Eye (tissue), 1 donor: ENCODE results near the gene LRRC47.

Experiments
- DNase-seq: peaks from one replicate; pipeline ENCODE4 v3.0.0-alpha.2; 2015

The LRRC47 gene

DNA sequence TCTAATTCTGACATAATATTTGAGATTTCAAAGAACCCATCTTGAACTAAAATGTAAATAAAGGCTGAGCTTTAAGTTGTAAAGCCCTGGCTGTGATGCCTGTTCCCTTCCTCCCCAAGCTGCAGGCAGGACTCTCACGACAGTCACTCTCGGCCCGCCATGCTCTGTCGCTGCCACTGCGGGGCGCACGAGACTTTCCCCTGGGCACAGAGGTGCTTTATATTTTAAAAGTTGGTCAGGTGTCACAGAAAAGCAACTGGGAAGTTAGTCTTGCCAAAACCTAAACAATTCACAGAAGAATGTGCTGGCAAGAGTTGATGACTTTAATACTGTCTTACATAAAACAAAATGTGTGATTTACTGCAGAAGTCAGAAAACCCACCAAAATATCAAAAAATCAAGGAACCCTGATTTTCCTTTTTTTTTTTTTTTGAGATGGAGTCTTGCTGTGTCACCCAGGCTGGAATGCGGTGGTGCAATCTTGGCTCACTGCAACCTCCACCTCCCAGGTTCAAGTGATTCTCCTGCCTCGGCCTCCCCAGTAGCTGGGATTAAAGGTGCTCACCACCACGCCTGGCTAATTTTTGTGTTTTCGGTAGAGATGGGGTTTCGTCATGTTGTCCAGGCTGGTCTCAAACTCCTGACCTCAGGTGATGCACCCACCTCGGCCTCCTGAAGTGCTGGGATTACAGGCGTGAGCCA lies 10.7 kb downstream of the LRRC47 start:
- DNase-seq, result no peak

DNA sequence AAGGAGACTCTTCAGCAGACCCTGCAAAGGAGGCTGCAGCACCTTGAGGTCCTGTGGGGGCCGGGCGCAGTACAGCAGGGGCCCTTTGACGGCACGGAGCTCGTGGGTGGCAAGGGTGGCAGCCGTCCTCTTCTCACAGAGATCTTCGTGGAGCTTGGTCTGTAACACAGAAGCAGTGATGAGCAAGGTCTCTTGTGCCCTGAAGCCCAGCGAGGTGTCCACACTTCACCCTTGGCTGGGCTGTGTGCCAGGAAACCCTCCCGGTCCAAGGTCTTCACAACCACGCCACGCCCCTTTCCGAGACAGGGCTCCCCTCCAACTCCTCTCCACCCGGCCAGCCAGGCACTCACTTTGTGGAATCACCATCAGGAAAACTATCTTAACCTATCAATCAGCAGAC lies 11.3 kb downstream of the LRRC47 start:
- no peak for DNase-seq

DNA sequence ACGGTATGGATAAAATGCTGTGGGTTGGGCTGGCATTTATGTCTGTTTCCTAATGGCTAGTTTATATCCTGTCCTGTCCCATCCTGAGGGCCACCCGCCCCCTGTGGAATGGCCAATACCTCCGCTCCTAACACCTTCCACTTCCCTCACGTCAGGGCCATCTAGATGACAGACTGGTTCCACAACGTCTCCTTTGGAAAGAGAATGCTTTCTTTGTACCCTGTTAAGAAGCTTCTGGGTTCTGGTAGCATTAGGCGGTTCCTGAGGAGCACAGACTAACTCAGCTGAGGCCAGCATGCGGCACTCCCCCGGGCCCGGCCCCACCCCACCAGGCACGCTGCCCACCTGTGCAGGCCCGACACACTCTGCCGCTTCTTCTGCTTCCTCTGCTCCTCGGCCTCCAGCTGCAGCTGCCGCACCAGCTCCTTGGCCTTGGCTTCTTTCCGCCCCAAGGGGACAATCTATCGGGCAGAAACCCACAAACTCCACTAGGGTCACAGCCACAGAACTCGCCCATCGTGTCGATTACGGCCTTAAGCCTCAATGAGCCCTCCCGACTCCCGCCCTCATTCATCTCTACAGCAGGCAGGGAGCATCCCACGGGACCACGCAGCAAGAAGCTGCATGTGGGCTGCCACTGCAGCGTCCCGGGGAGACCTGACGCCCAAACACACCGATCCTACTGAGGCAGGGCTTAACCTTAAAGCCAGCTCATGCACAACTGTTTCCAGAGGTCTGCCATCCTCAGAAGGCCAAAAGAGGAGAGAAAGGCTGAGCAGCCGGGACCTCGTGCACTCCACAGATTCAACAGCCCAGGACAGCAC lies 12.4 kb downstream of the LRRC47 start:
- DNase-seq, result no peak

DNA sequence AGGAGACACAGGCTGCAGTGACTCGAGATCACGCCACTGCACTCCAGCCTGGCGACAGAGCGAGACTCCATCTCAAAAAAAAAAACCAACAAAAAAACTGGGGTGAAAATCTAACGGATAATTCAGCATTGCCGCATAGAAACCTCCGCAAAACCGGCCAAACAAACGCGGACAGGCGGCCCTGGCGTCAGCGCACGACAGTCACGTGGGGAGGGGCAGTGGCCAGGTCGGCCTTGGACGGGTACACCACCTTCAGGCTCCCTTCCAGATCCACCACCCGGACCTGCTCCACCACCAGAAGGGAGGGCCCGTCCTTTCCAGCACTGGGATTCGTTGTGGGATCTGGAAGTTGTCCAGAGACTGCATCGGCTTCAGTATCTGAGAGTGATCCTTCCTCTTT lies 15.4 kb downstream of the LRRC47 start:
- no peak for DNase-seq

DNA sequence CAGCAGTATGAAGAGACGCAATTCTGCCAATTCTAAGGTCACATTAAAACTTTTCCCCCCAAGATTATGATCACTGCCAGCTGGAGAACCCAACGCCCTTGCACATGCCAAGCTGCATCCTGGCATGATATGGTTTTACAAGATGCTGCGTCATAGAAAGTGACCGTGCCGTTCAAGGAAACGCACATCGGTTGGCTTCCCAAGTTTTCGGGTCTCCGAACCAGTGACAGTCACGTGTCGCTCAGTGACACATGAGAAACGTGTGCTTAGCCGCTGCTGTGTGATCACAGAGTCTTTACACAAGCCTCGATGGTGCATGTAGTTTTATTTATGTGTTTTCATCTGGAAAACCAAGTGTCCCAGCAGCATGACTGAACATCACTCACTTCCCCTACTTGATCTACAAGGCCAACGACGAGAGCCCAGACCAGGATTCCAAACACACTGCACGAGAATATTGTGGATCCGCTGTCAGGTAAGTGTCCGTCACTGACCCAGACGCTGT lies 16.3 kb downstream of the LRRC47 start:
- no peak for DNase-seq

DNA sequence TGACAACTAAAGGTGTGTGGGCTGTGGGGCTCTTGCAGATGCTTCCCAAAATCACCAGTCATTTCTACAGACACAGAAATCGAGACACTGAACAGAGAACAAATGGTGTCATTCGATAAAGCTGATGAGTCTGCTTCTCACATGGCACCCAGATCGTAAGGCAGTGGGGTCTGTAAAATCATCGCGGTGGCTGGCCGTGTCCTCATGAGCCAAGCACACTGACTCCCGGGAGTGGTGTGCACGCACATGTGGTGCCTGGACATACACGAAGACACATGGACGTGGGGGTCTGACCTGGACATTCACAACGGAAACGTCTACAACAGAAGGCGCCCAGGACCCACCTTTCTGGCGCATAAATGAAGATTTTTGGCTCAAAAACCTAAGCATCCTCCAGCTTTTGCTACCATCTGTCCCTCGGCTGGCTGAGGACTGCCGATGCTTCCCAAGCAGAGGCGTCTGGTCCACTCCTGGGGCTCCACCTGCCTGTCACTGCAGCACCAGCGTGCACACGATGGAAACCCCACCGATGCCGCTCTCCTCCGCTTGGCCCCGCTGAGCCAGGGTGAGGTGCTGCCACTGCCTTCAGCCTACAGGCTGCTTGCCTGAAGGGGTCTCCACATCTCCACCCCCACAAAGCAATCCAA lies 16.9 kb downstream of the LRRC47 start:
- no peak for DNase-seq

DNA sequence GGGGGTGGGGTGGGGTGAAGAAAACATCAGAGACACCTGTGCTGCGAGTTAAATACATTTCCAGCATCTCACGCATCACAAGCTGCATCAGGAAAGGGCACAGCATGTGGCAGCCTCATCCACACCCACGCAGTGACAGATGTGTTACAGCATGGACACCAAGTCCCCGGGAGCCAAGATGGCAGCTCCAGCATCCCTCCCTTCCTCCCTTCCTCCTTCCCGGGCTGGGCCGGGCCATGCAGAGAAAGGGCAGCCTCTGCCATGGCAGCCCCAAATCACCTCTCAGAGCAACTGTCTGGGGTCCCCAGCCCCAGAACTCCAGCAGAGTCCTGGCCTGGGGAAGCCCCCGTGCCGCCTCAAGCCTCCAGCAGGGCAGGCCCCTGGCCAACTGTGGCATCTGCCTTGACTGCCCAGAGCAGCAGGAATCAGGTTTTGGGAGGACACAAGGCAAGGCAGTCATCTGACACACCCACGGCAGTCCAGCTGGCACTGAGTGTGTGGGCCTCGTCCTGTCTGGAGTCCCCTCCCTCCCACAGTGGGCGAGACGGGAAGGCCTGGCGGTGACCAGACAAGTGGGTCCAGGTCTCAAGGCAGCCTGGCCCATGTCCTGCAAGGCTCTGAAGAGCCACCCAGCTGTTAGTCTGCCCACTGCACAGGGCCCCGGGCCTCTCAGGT lies 17.6 kb downstream of the LRRC47 start:
- no peak for DNase-seq

DNA sequence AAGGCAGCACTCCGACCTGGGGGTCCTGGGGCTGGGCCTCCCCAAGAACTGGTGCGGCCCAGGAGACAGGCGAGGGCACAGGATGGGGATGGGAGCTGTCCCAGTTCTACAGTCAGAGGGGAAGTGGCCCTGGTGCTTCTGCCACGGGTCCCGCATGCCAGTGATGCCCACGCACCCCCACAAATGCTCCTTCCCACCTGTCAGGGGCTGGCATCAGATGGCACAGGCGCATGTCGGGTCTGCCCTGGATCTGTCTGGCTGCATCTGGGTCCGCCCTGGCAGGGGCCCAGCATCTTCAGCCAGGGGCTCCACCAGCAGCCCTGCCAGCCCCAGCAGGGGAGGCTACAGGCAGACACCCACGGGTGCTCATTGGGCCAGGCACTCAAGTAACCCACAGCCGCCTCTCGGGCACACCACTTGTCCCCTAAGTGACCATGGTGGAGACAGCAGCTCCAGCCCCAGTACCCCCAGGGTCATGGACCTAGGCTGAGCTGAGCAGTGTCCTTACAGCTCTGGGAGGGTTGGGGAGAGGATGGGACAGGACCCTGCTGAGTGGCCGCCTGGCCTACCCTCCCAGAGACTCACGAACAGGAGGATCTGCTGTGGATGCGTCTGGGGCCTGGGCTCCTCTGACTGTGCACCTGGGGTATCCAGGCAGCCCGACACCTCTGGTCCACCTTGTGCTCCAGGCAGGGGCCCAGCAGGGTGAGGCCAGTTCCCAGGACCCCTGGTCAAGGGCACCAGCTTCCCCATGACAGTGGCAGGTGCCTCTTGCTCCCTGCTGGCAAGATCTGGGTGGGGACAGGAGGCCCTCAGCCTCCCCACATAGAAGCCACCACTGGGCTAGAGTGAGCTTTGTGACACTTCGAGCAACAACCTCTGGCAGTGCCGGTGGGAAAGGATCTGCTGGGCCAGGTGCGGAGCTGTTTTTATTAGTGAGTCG lies 18.4 kb downstream of the LRRC47 start:
- no peak for DNase-seq

DNA sequence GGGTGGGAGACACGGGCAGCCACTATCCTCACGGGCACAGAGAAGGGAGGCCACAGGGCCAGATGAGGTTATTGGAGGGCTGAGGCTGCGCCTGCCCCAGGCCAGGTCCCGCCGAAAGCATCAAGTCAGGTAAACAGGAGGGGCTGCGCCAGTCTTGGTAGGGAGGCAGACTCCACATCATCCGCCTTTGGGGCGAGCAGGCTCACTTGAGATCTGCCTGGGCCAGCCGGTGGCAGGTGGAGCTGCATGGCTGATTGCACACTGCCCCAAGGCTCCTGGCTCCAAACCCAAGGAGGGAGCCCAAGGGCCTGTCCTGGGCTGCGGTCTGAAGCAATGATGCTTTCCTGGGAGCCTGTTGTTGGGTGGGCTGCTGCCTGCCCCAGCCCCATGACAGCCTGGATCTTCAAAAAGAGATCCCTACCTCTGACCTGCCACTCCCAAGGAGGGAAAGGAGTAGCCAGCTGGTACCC lies 19.2 kb downstream of the LRRC47 start:
- DNase-seq, result no peak

DNA sequence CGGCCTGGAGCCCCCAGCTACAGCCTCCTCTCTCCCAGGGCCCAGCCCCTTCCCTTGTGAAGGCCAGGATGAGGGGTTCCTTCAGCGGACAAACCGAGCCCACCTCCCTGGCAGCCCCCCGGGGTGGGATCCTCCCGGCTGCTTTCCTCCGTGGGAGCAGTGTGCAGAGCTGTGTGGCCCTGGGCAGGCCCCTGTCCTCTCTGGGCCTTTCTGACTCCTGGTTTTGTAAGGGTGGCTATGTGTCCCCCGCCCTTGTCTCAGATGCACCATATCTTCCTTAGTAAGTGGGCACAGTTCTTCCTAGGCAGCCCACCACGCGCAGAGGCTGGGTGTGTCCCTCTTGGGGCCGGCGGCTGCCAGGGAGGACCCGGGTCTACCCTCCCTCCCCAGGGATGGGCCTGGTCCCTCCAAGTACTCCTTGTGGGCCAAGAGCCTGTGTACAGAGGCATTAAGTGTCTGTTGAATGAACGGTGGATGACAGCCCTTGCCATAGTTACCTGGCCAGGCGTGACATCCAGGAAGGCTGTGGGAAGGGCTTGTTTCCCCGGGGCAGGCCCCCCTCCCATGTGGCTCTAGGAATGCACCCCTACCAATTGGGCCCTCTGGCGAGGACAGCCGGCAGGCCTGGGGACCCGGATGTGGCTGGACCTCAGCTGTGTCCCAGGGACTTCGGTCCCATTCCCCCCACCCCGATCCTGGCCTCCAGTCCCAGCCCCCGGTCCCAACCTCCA lies 19.9 kb downstream of the LRRC47 start:
- no peak for DNase-seq

DNA sequence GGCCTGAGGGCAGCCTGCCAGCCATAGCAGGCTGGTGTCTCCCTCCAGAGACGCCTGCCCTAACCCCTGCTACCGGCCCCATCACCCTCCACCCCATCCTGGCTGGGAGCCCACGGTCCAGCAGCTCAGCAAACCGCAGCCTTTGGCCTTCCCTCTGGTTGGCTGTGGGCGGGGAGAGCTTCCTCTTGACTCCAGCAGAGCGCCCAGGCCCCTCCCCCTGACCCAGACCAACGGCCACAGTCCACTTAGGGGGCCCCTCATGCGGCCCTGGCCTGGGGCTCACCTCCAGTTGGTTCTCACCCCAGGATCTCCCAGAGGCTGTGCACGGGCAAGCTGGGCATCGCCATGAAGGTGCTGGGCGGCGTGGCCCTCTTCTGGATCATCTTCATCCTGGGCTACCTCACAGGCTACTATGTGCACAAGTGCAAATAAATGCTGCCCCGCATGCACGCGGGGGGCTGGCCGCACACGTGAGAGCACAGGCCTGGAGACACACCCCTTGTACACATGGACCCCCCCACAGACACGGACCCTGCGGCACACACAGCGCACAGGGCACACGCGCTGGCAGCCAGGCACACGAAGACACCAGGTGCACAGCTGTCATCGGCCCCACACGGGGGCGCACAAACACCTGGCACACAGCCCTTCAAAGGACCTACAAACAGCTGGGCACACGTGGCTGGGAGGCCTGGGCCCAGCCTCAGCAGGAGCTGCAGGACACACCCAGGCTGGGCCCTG lies 20.6 kb downstream of the LRRC47 start:
- peak; percentile 82 for DNase-seq

DNA sequence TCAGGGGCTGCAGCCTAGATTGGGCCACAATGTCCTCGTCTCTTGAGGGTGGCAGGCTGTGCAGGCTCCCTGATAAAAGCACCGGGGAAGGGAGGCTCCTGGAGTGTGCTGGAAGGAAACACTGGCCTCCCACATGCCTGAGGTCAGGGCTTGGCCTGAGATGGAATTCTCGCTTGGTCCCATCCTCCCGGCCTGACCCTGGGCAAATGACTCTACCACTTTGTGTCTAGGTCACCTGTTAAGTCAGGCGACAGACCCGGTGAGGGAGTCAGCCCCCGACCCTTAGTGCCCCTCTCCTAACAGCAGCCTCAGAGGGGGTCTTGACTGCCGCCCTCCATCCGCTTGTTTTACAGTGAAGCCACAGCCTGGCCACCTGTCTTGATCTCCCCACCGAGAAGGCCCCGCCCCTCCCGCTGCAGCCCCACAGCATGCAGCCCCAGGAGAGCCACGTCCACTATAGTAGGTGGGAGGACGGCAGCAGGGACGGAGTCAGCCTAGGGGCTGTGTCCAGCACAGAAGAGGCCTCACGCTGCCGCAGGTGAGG lies 21.3 kb downstream of the LRRC47 start:
- peak; percentile 52 for DNase-seq

DNA sequence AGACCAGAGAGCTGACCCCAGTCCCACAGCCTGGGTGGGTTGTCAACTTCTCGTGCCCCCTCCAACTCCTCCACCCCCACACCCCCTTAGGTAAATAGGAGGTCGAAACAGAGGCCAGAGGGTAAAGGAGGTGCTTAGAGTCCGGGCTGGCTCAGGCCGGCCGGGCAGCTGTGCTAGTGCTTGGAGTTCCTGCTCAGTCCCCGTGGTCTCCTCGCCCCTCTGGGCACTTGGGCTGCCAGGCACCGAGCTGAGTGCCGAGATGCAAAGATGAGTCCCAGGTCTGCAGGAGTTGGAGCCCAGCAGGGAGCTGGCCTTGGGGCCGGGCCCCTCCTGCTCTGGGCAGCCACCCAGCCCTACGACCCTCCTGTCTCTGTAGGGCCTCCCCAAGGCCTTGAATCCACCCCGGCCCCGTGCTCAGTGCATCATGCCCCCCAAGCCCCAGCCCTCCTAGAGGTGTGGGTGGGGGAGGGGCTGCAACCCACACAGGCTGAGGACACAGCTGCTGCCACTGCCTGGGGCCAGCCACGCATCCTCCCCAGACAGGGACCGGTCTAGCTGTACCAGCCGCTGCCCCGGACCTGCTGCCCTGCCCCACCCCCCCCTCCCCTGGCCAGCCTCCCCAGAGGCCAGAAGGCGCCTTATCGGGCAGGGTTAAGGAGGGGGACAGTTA lies 21.9 kb downstream of the LRRC47 start:
- peak; percentile 50 for DNase-seq

DNA sequence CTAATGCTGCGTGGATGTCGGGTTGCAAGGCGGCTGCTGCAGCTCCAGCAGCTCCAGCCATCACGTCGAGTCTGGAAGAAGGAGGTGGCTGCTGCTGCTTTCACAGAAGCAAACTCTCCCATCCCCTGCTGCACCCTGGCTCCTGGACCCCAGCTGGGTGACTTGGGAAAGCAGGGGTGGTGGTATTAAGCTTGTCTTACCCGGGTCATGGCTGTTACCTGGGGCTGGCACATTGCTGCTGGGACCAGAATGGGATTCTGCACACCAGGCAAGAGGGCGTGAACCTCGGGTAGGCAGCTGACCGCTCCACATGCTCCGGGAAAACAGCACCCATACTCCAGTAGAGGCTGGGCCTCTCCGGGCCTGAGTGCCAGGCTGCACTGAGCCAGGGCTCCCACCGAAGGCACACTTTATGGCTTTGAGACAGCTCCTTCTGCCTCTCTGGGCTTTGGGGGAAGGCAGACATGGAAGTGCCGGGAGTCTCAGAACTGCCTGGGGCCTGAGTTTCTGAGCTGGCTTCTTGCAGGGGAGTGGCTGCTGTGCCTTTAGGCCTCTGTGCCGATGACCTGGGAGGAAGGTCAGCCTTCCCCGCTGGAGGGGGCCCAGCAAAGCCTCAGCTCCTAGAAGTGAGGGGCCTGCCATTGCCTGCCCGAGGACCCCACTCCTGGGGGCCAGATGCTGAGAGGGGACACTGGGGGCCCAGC lies 22.6 kb downstream of the LRRC47 start:
- DNase-seq, result peak; percentile 43

DNA sequence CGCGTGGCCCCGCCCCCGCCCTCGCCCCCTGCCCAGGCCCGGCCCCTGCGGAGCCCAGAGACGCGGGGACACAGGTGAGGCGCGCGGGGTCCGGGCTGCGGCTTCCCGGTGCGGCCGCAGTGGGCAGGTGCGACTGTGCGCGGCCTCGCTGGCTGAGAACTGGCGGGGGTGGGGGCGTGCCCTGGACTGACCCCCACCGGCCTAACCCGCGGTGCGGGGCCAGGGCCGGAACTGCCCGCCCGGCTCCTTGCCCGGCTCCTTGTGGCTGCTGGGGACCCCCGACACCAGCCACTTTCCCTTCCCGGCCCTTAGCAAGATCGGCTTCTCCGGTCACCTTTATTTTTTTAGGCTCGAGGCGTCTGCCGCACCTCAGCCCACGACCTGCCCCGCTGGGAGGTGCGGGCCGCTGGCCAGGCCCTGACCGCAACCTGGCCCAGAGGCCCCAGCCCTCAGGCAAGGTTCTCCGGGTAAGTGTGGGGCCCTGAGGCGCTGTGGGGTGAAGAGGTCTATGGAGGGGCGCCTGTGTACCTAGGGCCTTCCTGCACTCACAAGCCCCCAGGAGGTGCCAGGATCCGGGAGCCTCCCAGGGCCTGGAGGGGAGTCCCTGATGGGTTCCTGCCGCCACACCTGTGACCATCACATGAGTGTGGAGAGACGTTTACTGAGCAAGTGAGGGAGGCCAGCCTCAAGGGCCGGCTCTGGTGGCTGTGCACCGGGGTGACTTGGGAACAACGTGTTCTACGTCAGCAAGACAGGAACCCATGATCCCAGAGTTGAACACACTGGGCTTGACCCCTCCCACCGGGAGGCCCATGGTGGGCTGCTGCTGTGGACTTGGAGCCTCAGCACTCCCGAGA lies 23.4 kb downstream of the LRRC47 start, which contains the start of gene SMIM1:
TSS of gene SMIM1 (plus strand) at position 35 of the 857 bp plus-strand sequence. CDS start 2,625 bp downstream, outside the sequence.
- peak; percentile 51 for DNase-seq

DNA sequence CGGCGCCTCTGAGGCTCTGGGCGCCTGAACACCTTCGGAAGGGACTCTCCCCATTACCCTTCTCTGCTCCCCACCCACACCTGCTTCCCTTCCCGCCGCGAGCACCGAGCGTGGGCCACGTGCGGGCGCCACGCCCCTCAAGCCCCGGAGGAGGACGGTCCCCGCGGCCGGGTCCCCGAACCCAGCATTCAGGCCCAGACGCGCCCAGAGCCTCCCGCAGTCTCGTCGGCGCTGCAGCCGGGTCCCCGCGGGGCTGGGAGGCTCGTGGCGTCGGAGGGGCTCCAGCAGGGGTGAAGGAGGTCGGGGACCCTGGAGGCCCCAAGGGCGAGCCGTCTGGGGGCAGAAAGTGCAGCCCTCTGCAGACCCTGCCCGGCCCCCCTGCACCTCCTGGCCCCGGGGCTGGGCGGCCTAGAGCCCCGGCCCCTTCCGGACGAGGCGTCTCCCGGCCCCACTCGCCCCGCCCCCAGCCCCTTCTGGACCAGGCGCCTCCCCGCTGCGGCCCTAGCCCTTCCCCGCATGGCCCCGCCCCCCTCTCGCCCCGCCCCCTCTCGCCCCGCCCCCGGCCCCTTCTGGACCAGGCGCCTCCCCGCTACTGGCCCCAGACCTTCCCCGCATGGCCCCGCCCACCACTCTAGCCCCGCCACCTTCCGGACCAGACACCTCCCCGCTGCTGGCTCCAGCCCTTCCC lies 24.1 kb downstream of the LRRC47 start:
- DNase-seq, result peak; percentile 93
